GM12891 (cell line): ENCODE measurements around the gene ZNF280A.

Experiments
- POLR2A ChIP-seq: IDR thresholded peaks from 2 replicates; pipeline ENCODE4 v1.6.1; 2011; ENCODE audit warnings: low read depth, low read length, control low read depth
- POLR2AphosphoS5 ChIP-seq: IDR thresholded peaks from 2 replicates; pipeline ENCODE4 v1.6.1; 2011; ENCODE audit warnings: low read depth, low read length, control low read depth
- TAF1 ChIP-seq: IDR thresholded peaks from 2 replicates; pipeline ENCODE4 v1.6.1; 2011; ENCODE audit warnings: low read depth, low read length, control low read depth

GRCh38 chr22:22478470-22478869 is 41.6 kb downstream of the ZNF280A start:
- TF ChIP-seq POLR2A (no peak), POLR2AphosphoS5 (no peak), TAF1 (no peak)
